Left ventricle myocardium inferior (tissue), 1 donor: Measurements from ENCODE around the gene GPATCH11. TPM values are rescaled to one million over a fixed set of nuclear protein-coding genes. Genes with fewer than 3 reads are reported as not detected.

ENCODE experiments used
- DNase-seq: peaks from one replicate; pipeline ENCODE4 v3.0.0-alpha.2; 2020
- H3K27ac ChIP-seq: fragments of 200-600 bp; replicated peaks from 2 replicates; pipeline ENCODE4 v1.8.0; 2021
- H3K27me3 ChIP-seq: fragments of 200-600 bp; 2 replicates; pipeline ENCODE4 v1.8.0; 2021; ENCODE audit warnings: low read depth
- H3K36me3 ChIP-seq: fragments of 200-600 bp; 2 replicates; pipeline ENCODE4 v1.8.0; 2021
- H3K4me1 ChIP-seq: fragments of 200-600 bp; 2 replicates; pipeline ENCODE4 v1.8.0; 2021
- H3K4me3 ChIP-seq: fragments of 200-600 bp; 2 replicates; pipeline ENCODE4 v1.8.0; 2021; ENCODE audit warnings: mild to moderate bottlenecking, moderate library complexity
- H3K9me3 ChIP-seq: fragments of 200-600 bp; replicated peaks from 2 replicates; pipeline ENCODE4 v1.8.0; 2021
- intact Hi-C: fragments of 100-400 bp; cut with micrococcal nuclease; formaldehyde crosslinking; loops from one replicate; pipeline ENCODE4 v1.11.0; 2022
- total RNA-seq: library from RNA; stranded (reverse); fragmentation: NEBNext Ultra II Directional; extraction: Animal tissue kit (Norgen Biotek cat#: 25700); gene quantifications from one replicate; pipeline ENCODE4 v1.2.1, GENCODE V29; 2021
- TF ChIP-seq, protein P1 (sequence below): fragments of 200-600 bp; IDR thresholded peaks from 2 replicates; pipeline ENCODE4 v1.8.0; 2021; ENCODE audit warnings: antibody characterized with exemption, mild to moderate bottlenecking, borderline replicate concordance
- donor health status: DM: no; HTN: yes; CAD: no; lungs with severe emphysema.

Gene GPATCH11
- total RNA-seq, 1 donor from 2014 or later, result 6.3 TPM

DNA sequence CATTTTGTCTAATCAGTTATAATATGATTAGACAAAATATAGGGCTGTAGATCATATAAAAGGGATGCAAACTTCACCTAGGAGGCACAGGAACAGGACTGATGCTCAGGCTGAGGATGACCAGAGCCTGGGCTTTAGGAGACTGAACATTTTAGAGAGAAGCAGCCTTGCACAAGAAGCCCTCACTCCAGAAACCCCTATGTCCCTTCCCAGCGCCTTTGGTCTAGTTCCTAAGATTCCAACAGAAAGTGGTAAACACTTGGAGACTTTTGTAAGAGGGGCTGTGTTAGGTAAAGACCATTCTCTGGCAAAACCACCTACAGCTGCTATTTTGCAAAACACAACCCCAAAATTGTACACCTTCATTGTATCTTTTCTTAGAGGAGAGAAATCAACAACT, 33.2 kb downstream of the GPATCH11 start:
- Histone ChIP-seq H3K36me3 (peaks cover 76% of the 10 kb centered on the region), H3K4me1 (no peaks in the 10 kb centered on the region), H3K27ac (no peak overlapping the region), H3K27me3 (no peaks in the 10 kb centered on the region), H3K4me3 (no peak overlapping the region), H3K9me3 (no peaks in the 10 kb centered on the region)
- TF ChIP-seq, protein P1, sequence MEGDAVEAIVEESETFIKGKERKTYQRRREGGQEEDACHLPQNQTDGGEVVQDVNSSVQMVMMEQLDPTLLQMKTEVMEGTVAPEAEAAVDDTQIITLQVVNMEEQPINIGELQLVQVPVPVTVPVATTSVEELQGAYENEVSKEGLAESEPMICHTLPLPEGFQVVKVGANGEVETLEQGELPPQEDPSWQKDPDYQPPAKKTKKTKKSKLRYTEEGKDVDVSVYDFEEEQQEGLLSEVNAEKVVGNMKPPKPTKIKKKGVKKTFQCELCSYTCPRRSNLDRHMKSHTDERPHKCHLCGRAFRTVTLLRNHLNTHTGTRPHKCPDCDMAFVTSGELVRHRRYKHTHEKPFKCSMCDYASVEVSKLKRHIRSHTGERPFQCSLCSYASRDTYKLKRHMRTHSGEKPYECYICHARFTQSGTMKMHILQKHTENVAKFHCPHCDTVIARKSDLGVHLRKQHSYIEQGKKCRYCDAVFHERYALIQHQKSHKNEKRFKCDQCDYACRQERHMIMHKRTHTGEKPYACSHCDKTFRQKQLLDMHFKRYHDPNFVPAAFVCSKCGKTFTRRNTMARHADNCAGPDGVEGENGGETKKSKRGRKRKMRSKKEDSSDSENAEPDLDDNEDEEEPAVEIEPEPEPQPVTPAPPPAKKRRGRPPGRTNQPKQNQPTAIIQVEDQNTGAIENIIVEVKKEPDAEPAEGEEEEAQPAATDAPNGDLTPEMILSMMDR, result no peak
- intact Hi-C loops, result no loop called here
- DNase-seq, result no peak

DNA sequence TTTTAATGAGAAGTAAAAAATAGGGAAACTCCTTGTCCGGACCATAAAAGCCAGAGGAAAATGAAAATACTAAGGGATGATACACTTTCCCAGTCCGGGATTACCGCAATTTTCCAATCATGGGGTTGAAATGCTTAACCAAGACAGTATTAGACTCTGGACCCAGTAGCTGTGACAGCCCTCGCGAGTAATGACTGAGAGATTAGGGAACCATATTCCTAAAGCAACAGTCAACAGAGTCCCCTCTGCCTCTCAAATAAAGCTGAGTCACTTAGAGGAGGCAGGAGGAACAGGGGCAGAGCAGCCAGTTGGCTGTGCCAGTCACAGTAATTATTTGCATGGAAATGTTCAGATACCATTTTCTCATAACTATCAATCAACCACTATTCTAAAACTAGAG, 34.8 kb downstream of the GPATCH11 start:
- Histone ChIP-seq H3K4me3 (no peak overlapping the region), H3K27me3 (no peaks in the 10 kb centered on the region), H3K9me3 (no peaks in the 10 kb centered on the region), H3K27ac (no peak overlapping the region), H3K36me3 (peaks cover 78% of the 10 kb centered on the region), H3K4me1 (no peaks in the 10 kb centered on the region)
- no peak for DNase-seq
- TF ChIP-seq, protein P1, result no peak
- intact Hi-C loops, result no loop called here

- no peaks in the 10 kb centered on the region for H3K4me1 ChIP-seq
- H3K36me3 ChIP-seq, result peaks cover 78% of the 10 kb centered on the region
- DNase-seq, result no peak
- no peaks in the 10 kb centered on the region for H3K9me3 ChIP-seq
- H3K27ac ChIP-seq, result no peak overlapping the region
- H3K4me3 ChIP-seq, result no peak overlapping the region
- TF ChIP-seq, protein P1, result no peak
- intact Hi-C loops, result no loop called here
- H3K27me3 ChIP-seq, result no peaks in the 10 kb centered on the region
Measured at GRCh38 chr2:37125416-37125815, 41.1 kb downstream of the GPATCH11 start.

DNA sequence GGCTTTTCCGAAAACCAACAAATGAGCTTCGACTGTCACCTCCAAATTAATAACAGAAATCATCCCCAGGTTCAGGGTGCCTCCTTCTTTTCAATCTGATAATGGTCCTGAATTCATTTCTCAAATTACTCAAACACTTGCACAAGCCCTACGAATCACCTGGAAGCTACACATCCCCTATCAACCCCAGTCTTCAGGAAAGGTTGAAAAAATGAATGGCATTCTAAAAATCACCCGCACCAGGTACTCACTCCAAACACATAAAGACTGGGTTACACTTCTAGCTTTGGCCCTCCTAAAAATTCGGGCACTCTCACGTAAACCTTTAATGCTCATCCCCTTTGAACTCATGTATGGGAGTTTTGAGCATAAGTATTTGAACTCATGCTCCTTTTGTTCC, 48.6 kb downstream of the GPATCH11 start:
- TF ChIP-seq, protein P1, result no peak
- Histone ChIP-seq H3K4me1 (no peaks in the 10 kb centered on the region), H3K27ac (no peak overlapping the region), H3K9me3 (no peaks in the 10 kb centered on the region), H3K36me3 (peaks cover 94% of the 10 kb centered on the region), H3K4me3 (no peak overlapping the region), H3K27me3 (no peaks in the 10 kb centered on the region)
- intact Hi-C loops, result no loop called here
- DNase-seq, result no peak

GRCh38 chr2:37142546-37142945, 58.2 kb downstream of the GPATCH11 start:
- no peaks in the 10 kb centered on the region for H3K4me1 ChIP-seq
- H3K27me3 ChIP-seq, result no peaks in the 10 kb centered on the region
- H3K36me3 ChIP-seq, result peaks cover 96% of the 10 kb centered on the region
- no peaks in the 10 kb centered on the region for H3K9me3 ChIP-seq
- intact Hi-C loops, result no loop called here
- DNase-seq, result no peak
- H3K27ac ChIP-seq, result no peak overlapping the region
- no peak overlapping the region for H3K4me3 ChIP-seq
- TF ChIP-seq, protein P1, result no peak

DNA sequence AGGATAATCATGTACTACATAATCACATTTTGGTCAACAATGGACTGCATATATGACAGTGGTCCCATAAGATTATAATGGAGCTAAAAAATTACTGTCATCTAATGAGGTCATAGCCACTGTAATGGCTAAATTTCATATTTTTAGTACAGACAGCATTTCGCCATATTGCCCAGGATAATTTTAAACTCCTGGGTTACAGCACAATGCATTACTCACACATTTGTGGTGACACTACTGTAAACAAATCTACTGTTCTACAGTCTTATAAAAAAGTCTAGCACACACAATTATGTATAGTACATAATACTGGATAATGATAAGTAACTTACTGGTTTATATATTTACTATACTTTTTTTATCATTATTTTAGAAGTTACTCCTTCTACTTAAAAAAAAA, 59.7 kb downstream of the GPATCH11 start:
- Histone ChIP-seq H3K27ac (no peak overlapping the region), H3K4me3 (no peak overlapping the region), H3K4me1 (no peaks in the 10 kb centered on the region), H3K27me3 (no peaks in the 10 kb centered on the region), H3K9me3 (no peaks in the 10 kb centered on the region), H3K36me3 (peaks cover 96% of the 10 kb centered on the region)
- DNase-seq, result no peak
- intact Hi-C loops, result no loop called here
- TF ChIP-seq, protein P1, result no peak
